Mucosa of rectum (tissue), 2 donors: Measurements from ENCODE around the gene BCL2.

ENCODE experiments used
- H3K27ac ChIP-seq, 2 donors: one replicate each; pipeline ENCODE4 v1.7.0; 2013; ENCODE audit warnings: inconsistent platforms in 2 of 2, low read depth in 2 of 2, low read length in 2 of 2
- H3K27me3 ChIP-seq, 2 donors: one replicate each; pipeline ENCODE4 v1.7.0; 2013; ENCODE audit warnings: low read length in 2 of 2; ENCODE audit not compliant: control insufficient read depth in 2 of 2, insufficient read depth in 2 of 2
- H3K36me3 ChIP-seq, 2 donors: one replicate each; pipeline ENCODE4 v1.7.0; 2013; ENCODE audit warnings: low read length in 2 of 2; ENCODE audit not compliant: control insufficient read depth in 2 of 2, insufficient read depth in 2 of 2
- H3K4me1 ChIP-seq, 2 donors: one replicate each; pipeline ENCODE4 v1.7.0; 2013; ENCODE audit warnings: low read length in 2 of 2, mild to moderate bottlenecking in 1 of 2; ENCODE audit not compliant: control insufficient read depth in 2 of 2, insufficient read depth in 2 of 2
- H3K4me3 ChIP-seq, 2 donors: one replicate each; pipeline ENCODE4 v1.7.0; 2013; ENCODE audit warnings: low read length in 2 of 2
- H3K9ac ChIP-seq, 2 donors: one replicate each; pipeline ENCODE4 v1.7.0; 2013; ENCODE audit warnings: low read length in 2 of 2, low read depth in 1 of 2, mild to moderate bottlenecking in 1 of 2
- H3K9me3 ChIP-seq, 2 donors: one replicate each; pipeline ENCODE4 v1.7.0; 2013; ENCODE audit warnings: low read length in 2 of 2; ENCODE audit not compliant: control insufficient read depth in 2 of 2
- donor health status: healthy.
- donor health status: Normal muscosa, but diverticular disease.

BCL2 gene

DNA sequence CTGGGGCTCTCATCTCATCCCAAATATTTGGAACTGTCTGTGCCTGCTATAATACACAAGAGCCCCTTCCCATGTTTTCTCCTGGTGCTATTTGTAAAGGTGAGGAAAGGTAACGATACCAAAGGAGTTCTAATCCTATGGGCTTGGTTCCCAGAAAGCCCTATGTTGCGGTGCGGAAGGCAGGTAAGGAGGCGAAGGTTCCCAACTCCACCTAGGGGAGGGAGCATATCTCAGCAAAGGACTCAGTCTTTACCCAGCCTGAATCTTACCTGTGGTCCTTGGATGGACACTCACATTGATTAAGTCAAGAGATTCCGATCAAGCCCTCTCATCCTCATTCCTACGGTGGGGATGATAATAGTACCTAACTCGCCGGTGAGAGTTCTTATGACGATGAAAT, 140.1 kb downstream of the BCL2 start:
- H3K9me3 ChIP-seq = no peaks in the 10 kb centered on the region
- H3K4me1 ChIP-seq = peaks cover 53 to 61% of the 10 kb centered on the region in 2 donors
- peak overlapping the region in 1 of 2 donors; percentile 23 for H3K9ac ChIP-seq
- H3K4me3 ChIP-seq = no peak overlapping the region
- H3K36me3 ChIP-seq = no peaks in the 10 kb centered on the region
- no peaks in the 10 kb centered on the region for H3K27me3 ChIP-seq
- peak overlapping the region; percentile 85 to 87 for H3K27ac ChIP-seq

DNA sequence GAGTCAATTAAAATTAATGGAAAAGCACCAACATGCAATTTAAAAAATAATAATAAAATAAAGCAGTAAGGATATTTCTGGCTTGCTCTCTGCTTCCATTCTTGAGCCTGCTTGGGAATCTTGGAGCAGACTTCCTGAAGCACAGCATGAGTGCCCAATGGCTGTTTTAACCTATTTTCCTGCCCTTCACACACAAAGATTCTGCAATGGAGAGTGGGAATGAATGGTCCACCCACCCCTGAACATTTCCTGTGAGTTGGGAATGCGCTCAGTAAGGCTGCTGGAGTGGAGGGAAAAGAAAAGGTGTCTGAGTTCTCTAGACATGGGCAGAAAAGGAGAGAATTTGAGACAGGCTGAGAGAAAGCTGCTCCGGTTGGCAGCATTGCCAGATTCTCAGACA, 140.6 kb downstream of the BCL2 start:
- Histone ChIP-seq H3K9ac (peak overlapping the region; percentile 23 to 48), H3K27me3 (no peaks in the 10 kb centered on the region), H3K4me1 (peaks cover 49 to 58% of the 10 kb centered on the region in 2 donors), H3K9me3 (no peaks in the 10 kb centered on the region), H3K4me3 (no peak overlapping the region), H3K36me3 (no peaks in the 10 kb centered on the region), H3K27ac (peak overlapping the region; percentile 85 to 87)

DNA sequence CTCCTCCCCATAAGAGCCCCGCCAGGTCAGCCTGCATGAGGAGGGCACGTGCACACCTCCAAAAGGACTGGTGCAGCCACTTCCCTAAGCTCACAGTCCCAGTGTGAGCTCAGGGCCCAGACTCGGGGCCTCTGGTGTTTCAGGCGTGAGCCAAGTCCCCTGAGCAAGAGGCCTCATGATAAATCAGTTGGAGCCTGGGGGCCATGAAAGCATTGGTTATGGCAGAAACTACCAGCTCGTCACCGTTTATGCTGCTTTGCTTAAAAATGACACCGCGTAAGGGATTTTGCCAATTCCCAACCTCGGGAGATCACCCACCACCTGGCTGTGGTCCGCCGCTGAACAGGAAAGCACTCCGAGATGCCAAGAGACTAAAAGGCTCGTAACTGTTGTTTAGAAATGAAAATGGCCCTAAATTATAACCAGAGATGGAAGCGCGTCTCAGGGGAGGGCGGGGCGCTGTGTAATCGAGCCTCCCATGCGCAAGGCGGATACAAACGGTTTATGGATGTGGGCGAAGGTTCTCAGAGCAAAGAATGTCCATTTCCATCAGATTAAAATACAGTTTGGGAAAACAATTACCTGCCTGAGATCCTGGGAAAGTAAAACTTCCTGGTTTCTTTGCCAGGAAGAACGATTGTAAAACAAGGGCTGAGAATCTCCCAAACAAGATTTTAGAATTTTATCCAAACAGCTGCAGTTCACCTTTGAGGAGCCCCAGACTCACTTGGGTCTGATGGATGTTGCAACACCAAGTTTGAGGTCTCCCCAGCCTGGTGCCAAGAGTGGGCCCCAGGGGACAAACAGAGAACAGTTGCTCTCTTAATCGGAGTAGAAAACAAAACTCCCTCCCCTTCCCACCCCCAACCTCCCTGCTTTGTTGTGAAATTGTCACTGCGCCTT, 141.4 kb downstream of the BCL2 start:
- peak overlapping the region; percentile 28 to 58 for H3K4me3 ChIP-seq
- no peaks in the 10 kb centered on the region for H3K27me3 ChIP-seq
- peak overlapping the region; percentile 85 to 87 for H3K27ac ChIP-seq
- no peaks in the 10 kb centered on the region for H3K36me3 ChIP-seq
- peak overlapping the region; percentile 15 to 52 for H3K9ac ChIP-seq
- peaks cover 42 to 50% of the 10 kb centered on the region in 2 donors for H3K4me1 ChIP-seq
- no peaks in the 10 kb centered on the region for H3K9me3 ChIP-seq

DNA sequence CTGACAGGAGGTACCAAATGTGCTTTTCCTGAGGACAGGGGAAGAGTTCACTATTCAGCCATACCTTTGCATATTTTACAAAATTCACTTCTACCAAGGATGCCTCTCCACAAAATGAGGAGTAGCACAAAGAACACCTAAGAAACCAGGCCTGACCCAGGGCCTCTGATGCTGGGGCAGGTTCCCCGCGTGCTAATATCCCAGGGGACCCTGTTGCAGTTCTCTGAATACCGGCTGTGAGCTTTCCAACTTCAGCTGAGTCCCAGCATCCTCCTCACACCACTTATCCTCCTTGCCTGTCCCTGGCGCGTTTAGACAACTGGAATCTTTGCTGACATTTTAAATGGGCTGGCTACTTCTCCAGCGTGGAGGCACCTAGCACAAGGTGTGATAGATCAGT, 142.3 kb downstream of the BCL2 start:
- H3K27ac ChIP-seq = peak overlapping the region; percentile 85 to 87
- no peaks in the 10 kb centered on the region for H3K9me3 ChIP-seq
- H3K4me1 ChIP-seq = peaks cover 33 to 41% of the 10 kb centered on the region in 2 donors
- H3K9ac ChIP-seq = no peak overlapping the region
- no peaks in the 10 kb centered on the region for H3K36me3 ChIP-seq
- no peak overlapping the region for H3K4me3 ChIP-seq
- no peaks in the 10 kb centered on the region for H3K27me3 ChIP-seq

DNA sequence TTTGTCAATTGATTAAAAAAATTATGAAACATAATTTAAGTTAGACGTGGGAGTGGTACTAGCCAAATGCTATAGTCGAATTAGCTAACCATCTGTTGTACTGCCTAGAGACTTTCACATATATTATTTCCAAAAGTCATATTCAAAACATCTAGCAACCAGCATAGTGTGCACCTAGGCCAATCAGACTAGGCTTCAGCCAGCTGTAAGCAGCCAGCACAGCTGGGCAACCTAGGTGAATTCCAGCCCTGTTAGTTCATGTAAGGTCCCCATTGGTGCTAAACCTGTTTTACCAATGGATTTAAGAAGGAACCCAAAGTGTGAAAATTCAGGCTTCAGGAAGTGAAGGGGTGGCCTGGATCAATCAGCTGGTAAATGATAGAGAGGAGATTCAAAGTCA, 144.3 kb downstream of the BCL2 start:
- Histone ChIP-seq H3K27me3 (no peaks in the 10 kb centered on the region), H3K27ac (no peak overlapping the region), H3K9me3 (no peaks in the 10 kb centered on the region)

DNA sequence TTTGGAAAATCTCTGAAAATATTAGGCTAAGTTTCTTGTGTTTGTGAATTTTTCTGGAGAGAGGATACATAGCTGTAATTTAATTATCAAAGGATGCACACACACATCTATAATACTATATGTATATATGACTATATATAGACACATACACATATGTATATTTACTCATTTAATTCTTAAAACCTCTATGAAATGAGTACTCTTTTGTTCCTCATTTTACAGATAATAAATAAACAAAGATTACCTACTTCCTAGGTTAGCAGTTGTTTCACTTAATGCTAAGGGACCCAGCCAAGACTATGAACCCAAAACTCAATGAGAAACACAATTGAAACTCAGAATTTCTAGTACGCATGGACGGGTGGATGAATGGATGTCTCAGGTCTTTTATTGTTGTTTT, 145.6 kb downstream of the BCL2 start:
- peaks cover 14 to 16% of the 10 kb centered on the region in 2 donors for H3K4me1 ChIP-seq
- H3K9me3 ChIP-seq = no peaks in the 10 kb centered on the region
- no peak overlapping the region for H3K4me3 ChIP-seq
- H3K36me3 ChIP-seq = no peaks in the 10 kb centered on the region
- no peaks in the 10 kb centered on the region for H3K27me3 ChIP-seq
- no peak overlapping the region for H3K9ac ChIP-seq
- H3K27ac ChIP-seq = no peak overlapping the region

More for the DNA sequence above, 144.3 kb downstream of the BCL2 start:
- Histone ChIP-seq H3K9ac (no peak overlapping the region), H3K36me3 (no peaks in the 10 kb centered on the region), H3K4me3 (no peak overlapping the region), H3K4me1 (peaks cover 18 to 23% of the 10 kb centered on the region in 2 donors)

DNA sequence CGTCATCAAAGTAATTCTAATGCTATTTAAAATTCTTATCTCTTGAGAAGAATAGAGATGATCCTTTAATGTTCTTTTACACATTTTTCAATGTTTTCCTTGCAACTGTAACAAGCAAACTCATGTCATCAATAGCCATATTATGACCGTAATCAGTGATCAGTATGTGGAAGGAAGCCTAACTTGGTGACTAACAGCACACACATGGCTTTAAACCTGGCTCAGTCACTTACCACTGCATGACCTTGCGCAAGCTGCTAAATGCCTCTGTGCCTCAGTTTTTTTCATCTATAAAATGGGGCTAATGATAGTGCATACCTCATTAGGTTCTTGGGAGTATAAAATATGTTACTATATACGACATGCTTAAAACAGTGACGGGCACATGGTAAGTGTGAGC, 149.7 kb downstream of the BCL2 start:
- Histone ChIP-seq H3K4me3 (no peak overlapping the region), H3K4me1 (peaks cover 0 to under 1% of the 10 kb centered on the region in 2 donors), H3K9me3 (no peaks in the 10 kb centered on the region), H3K27ac (no peak overlapping the region), H3K27me3 (no peaks in the 10 kb centered on the region), H3K9ac (no peak overlapping the region), H3K36me3 (no peaks in the 10 kb centered on the region)

DNA sequence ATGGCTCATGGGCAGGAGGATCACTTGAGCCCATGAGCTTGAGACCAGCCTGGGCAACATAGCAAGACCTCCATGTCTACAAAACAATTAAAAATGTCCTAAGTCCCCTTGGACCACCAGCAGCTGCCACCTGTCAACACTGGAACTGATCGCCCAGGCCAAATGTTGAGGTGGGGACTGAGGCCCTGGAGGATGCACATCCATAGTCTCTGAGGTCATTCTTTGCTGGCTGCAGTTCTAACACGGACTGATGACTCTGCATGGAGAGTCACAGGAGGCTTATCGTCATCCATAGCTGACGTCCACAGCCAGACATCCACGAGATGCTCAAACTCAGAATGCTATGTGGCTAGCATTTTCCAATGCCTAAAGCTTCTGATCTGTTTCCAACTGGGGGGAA, 151.3 kb downstream of the BCL2 start:
- H3K9me3 ChIP-seq = no peaks in the 10 kb centered on the region
- H3K27ac ChIP-seq = no peak overlapping the region
- no peak overlapping the region for H3K9ac ChIP-seq
- H3K27me3 ChIP-seq = no peaks in the 10 kb centered on the region
- H3K4me1 ChIP-seq = no peaks in the 10 kb centered on the region
- H3K36me3 ChIP-seq = no peaks in the 10 kb centered on the region
- no peak overlapping the region for H3K4me3 ChIP-seq

DNA sequence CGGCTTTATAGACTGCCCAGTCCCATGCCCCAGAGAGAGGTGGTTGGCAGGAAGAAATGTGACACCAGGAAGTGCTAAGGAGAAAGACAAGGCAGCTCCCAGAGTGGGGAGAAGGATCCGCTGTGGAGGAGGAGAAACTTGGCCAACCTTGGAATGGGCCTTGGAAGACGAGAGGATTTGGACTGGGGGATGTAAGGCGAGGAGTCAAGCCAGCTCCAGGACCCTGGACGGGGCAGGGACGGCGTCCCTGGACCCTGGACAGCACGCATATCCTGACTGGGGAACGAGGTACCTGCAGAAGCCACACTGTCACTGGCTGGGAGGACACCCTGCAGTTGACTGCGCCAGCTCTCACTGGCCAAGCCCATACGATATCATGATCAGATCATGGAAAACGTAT, 153.4 kb downstream of the BCL2 start:
- Histone ChIP-seq H3K27me3 (no peaks in the 10 kb centered on the region), H3K36me3 (no peaks in the 10 kb centered on the region), H3K9me3 (no peaks in the 10 kb centered on the region), H3K27ac (no peak overlapping the region), H3K4me1 (peaks cover 10 to 13% of the 10 kb centered on the region in 2 donors), H3K4me3 (no peak overlapping the region), H3K9ac (no peak overlapping the region)

DNA sequence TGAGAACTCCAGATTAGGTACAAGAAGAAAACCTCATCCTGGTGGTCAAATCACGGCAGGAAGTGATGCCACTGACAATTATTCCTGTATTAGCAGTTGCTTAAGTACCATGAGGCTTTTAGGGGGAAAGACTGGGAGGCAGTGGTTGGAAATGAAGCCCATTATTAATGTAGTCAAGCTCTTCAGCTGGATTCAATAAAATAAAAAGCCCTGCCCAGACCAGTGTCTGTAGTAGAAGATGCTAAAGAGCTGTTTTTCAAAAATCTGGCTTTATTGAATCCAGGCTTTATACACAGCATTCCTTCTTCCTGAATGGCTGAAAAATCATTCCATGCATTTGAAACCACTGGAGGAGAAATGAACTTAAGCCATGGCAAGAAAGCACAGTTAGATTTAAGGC, 155.2 kb downstream of the BCL2 start:
- Histone ChIP-seq H3K36me3 (no peaks in the 10 kb centered on the region), H3K4me3 (no peak overlapping the region), H3K9ac (no peak overlapping the region), H3K27ac (no peak overlapping the region), H3K4me1 (peaks cover 13 to 22% of the 10 kb centered on the region in 2 donors), H3K27me3 (no peaks in the 10 kb centered on the region), H3K9me3 (no peaks in the 10 kb centered on the region)
